HCT116 (cell line): Measurements from ENCODE around the gene TIRAP. TPM values are rescaled to one million over a fixed set of nuclear protein-coding genes. Genes with fewer than 3 reads are reported as not detected.

Source experiments
- ATAC-seq: fragments of 200-7000 bp; cut with Tn5 transposase; 2 replicates; pipeline ENCODE4 v1.9.1; 2020; ENCODE audit warnings: mild to moderate bottlenecking, moderate library complexity
- BruUV-seq: library from RNA; stranded (reverse); fragments of 400-500 nt; replicated peaks from 2 replicates; lab custom pipeline; 2021; lab: Mats Ljungman, UMichigan
- CTCF ChIA-PET: fragments of 300-600 bp; sonication (Branson Sonifier 250); formaldehyde crosslinking; loops from one replicate; lab custom pipeline; 2021; ENCODE audit warnings: antibody characterized with exemption; lab: Charles Lee
- POLR2A ChIA-PET: fragments of 300-600, 350-600 bp; sonication (Branson Sonifier 250); formaldehyde crosslinking; loops from one replicate; lab custom pipeline; 2021; ENCODE audit warnings: antibody characterized with exemption; lab: Charles Lee
- RAD21 ChIA-PET, 2 experiments: fragments of 300-600 bp; sonication (Branson Sonifier 250); formaldehyde crosslinking; loops; one replicate each; lab custom pipeline; 2023; ENCODE audit warnings: low total read pairs in 2 of 2; ENCODE audit not compliant: uncharacterized antibody in 2 of 2, unreplicated experiment in 2 of 2, low non-redundant PET in 1 of 2; lab: Charles Lee
- DNase-seq: peaks from one replicate; pipeline ENCODE4 v3.0.0-alpha.2; 2010; ENCODE audit warnings: low read depth, low spot score
- H2AFZ ChIP-seq: fragments of 200-600 bp; shearing (Covaris generic), sonication (generic); 2 replicates; pipeline ENCODE4 v1.6.1; 2017; ENCODE audit warnings: low read depth, mixed run types, mixed read lengths, antibody characterized with exemption, low read length; ENCODE audit not compliant: poor library complexity, severe bottlenecking
- H3K27ac ChIP-seq: 2 replicates; pipeline ENCODE4 v1.5.1; 2012; ENCODE audit warnings: low read depth, low read length
- H3K27me3 ChIP-seq: fragments of 200-600 bp; sonication (generic); 2 replicates; pipeline ENCODE4 v1.6.1; 2016; ENCODE audit warnings: mixed run types, low read length, mixed read lengths; ENCODE audit not compliant: insufficient read depth
- H3K36me3 ChIP-seq, 2 experiments: fragments of 200-500 bp in 1 of 2; fragments of 200-600 bp in 1 of 2; sonication (Bioruptor generic) in 1 of 2; sonication (generic) in 1 of 2; 2 replicates each; pipeline versions ENCODE4 v1.5.1 to v1.6.1; 2014 to 2016; ENCODE audit warnings: low read length in 2 of 2, inconsistent platforms in 1 of 2, mixed read lengths in 1 of 2, mixed run types in 1 of 2; ENCODE audit not compliant: insufficient read depth in 2 of 2, control insufficient read depth in 1 of 2
- H3K4me1 ChIP-seq, 2 experiments: fragments of 200-600 bp in 1 of 2; sonication (generic) in 1 of 2; 2 replicates each; pipeline versions ENCODE4 v1.5.1 to v1.6.1; 2012 to 2017; ENCODE audit warnings: low read length in 2 of 2, inconsistent platforms in 1 of 2, mild to moderate bottlenecking in 1 of 2, mixed read lengths in 1 of 2, mixed run types in 1 of 2, moderate library complexity in 1 of 2; ENCODE audit not compliant: insufficient read depth in 2 of 2, control insufficient read depth in 1 of 2
- H3K4me2 ChIP-seq: fragments of 200-600 bp; sonication (generic); 2 replicates; pipeline ENCODE4 v1.6.1; 2017; ENCODE audit warnings: mixed run types, low read length, mixed read lengths
- H3K4me3 ChIP-seq, 2 experiments: fragments of 200-600 bp in 1 of 2; sonication (generic) in 1 of 2; replicated peaks in 1 of 2; 2 replicates each; pipeline ENCODE4 v1.5.1; 2011 to 2016; ENCODE audit warnings: low read length in 2 of 2, control low read depth in 1 of 2, low read depth in 1 of 2, mild to moderate bottlenecking in 1 of 2, mixed read lengths in 1 of 2, mixed run types in 1 of 2
- H3K79me2 ChIP-seq: fragments of 200-600 bp; sonication (generic); 2 replicates; pipeline ENCODE4 v1.6.1; 2017; ENCODE audit warnings: mild to moderate bottlenecking, mixed run types, low read length, moderate library complexity, mixed read lengths; ENCODE audit not compliant: insufficient read depth
- H3K9ac ChIP-seq: fragments of 200-600 bp; sonication (generic); 2 replicates; pipeline ENCODE4 v1.6.1; 2016; ENCODE audit warnings: low read length, mixed read lengths
- H3K9me2 ChIP-seq: fragments of 200-600 bp; sonication (generic), shearing (Covaris generic); 2 replicates; pipeline ENCODE4 v1.6.1; 2017; ENCODE audit warnings: mixed run types, mild to moderate bottlenecking, moderate library complexity; ENCODE audit not compliant: insufficient read depth
- H3K9me3 ChIP-seq, 2 experiments: fragments of 200-500 bp in 1 of 2; fragments of 200-600 bp in 1 of 2; sonication (Bioruptor generic) in 1 of 2; sonication (generic) in 1 of 2; 2 replicates each; pipeline ENCODE4 v1.6.1; 2014 to 2017; ENCODE audit warnings: low read length in 2 of 2, mixed read lengths in 2 of 2, inconsistent platforms in 1 of 2, low read depth in 1 of 2, mild to moderate bottlenecking in 1 of 2, mixed run types in 1 of 2, moderate library complexity in 1 of 2; ENCODE audit not compliant: control insufficient read depth in 1 of 2, insufficient read depth in 1 of 2
- H4K20me1 ChIP-seq: fragments of 200-600 bp; sonication (generic), shearing (Covaris generic); 2 replicates; pipeline ENCODE4 v1.6.1; 2017; ENCODE audit warnings: mixed run types, mild to moderate bottlenecking, moderate library complexity; ENCODE audit not compliant: insufficient read depth
- CBX3 ChIP-seq: IDR thresholded peaks from 2 replicates; pipeline ENCODE4 v1.6.1; 2012; ENCODE audit warnings: low read depth
- CEBPB ChIP-seq: IDR thresholded peaks from 2 replicates; pipeline ENCODE4 v1.6.1; 2012; ENCODE audit warnings: low read depth
- CTCF ChIP-seq, 3 experiments: fragments of 200-600 bp in 1 of 3; sonication (generic) in 1 of 3; IDR thresholded peaks in 2 of 3; conservative IDR thresholded peaks in 1 of 3; 2 replicates each; pipeline ENCODE4 v1.5.1; 2012 to 2017; ENCODE audit warnings: low read depth in 2 of 3, low read length in 2 of 3, antibody characterized with exemption in 1 of 3, borderline replicate concordance in 1 of 3, control low read depth in 1 of 3, mild to moderate bottlenecking in 1 of 3, mixed read lengths in 1 of 3, mixed run types in 1 of 3, moderate library complexity in 1 of 3; ENCODE audit not compliant: insufficient read depth in 1 of 3
- ELF1 ChIP-seq: IDR thresholded peaks from 2 replicates; pipeline ENCODE4 v1.6.1; 2012; ENCODE audit warnings: low read depth, borderline replicate concordance
- EZH2 ChIP-seq: fragments of 200-600 bp; sonication (generic); IDR thresholded peaks from 2 replicates; pipeline ENCODE4 v1.6.1; 2017; ENCODE audit warnings: antibody characterized with exemption, mixed run types
- FOSL1 ChIP-seq: IDR thresholded peaks from 2 replicates; pipeline ENCODE4 v1.6.1; 2012; ENCODE audit warnings: low read depth
- MAX ChIP-seq: IDR thresholded peaks from 2 replicates; pipeline ENCODE4 v1.6.1; 2012
- POLR2AphosphoS5 ChIP-seq: IDR thresholded peaks from 2 replicates; pipeline ENCODE4 v1.6.1; 2011; ENCODE audit warnings: mild to moderate bottlenecking, low read depth, low read length, moderate library complexity
- REST ChIP-seq: IDR thresholded peaks from 2 replicates; pipeline ENCODE4 v1.6.1; 2012; ENCODE audit warnings: low read depth
- SIN3A ChIP-seq: IDR thresholded peaks from 2 replicates; pipeline ENCODE4 v1.6.1; 2012; ENCODE audit warnings: low read depth
- SRF ChIP-seq: IDR thresholded peaks from 2 replicates; pipeline ENCODE4 v1.6.1; 2012; ENCODE audit warnings: low read depth
- YY1 ChIP-seq: IDR thresholded peaks from 2 replicates; pipeline ENCODE4 v1.6.1; 2011; ENCODE audit warnings: low read length, low read depth, moderate library complexity, mild to moderate bottlenecking; ENCODE audit not compliant: insufficient replicate concordance; ENCODE audit errors: extremely low read depth
- ZBTB33 ChIP-seq: IDR thresholded peaks from 2 replicates; pipeline ENCODE4 v1.6.1; 2011; ENCODE audit warnings: mild to moderate bottlenecking, low read length, moderate library complexity; ENCODE audit not compliant: insufficient replicate concordance; ENCODE audit errors: extremely low read depth
- ZFX ChIP-seq: fragments of 450-650 bp; IDR thresholded peaks from 2 replicates; pipeline ENCODE4 v1.6.1; 2017
- intact Hi-C: fragments of 100-400 bp; cut with micrococcal nuclease; formaldehyde crosslinking; loops from 2 replicates; pipeline ENCODE4 v1.10.0; 2022
- total RNA-seq: library from RNA; stranded (reverse); gene quantifications from one replicate; pipeline ENCODE4 v1.2.1, GENCODE V29; 2021; ENCODE audit not compliant: unreplicated experiment

The TIRAP gene
- total RNA-seq, 1 experiment from 2014 or later = 10.8 TPM

- H3K9me3 ChIP-seq = no peaks in the 10 kb centered on the region
- H3K4me2 ChIP-seq = no peak overlapping the region
- H4K20me1 ChIP-seq = no peaks in the 10 kb centered on the region
- H3K4me1 ChIP-seq = peaks cover 18 to 35% of the 10 kb centered on the region in 2 experiments
- H3K9me2 ChIP-seq = no peaks in the 10 kb centered on the region
- DNase-seq = no peak
- H3K4me3 ChIP-seq = no peak overlapping the region
- no peaks in the 10 kb centered on the region for H3K27me3 ChIP-seq
- CTCF ChIA-PET = no interaction called here
- H3K36me3 ChIP-seq = no peaks in the 10 kb centered on the region
- RAD21 ChIA-PET = no interaction called here
- H3K27ac ChIP-seq = no peak overlapping the region
- no peak for ATAC-seq
- TF ChIP-seq EZH2 = no peak
- POLR2A ChIA-PET = no interaction called here
- no peak overlapping the region for H3K9ac ChIP-seq
- H2AFZ ChIP-seq = no peak overlapping the region
- H3K79me2 ChIP-seq = no peaks in the 10 kb centered on the region
- no TSS peak for BruUV-seq
- intact Hi-C loops = no loop called here
These were observed 53.8 kb downstream of the TIRAP start for GRCh38 chr11:126336671-126337101.

GRCh38 chr11:126337126-126337473 is 54.2 kb downstream of the TIRAP start:
- CTCF ChIA-PET = no interaction called here
- no TSS peak for BruUV-seq
- no peak for ATAC-seq
- no peak for TF ChIP-seq ZFX
- TF ChIP-seq ZBTB33 = no peak
- TF ChIP-seq CEBPB = no peak
- TF ChIP-seq YY1 = no peak
- TF ChIP-seq SIN3A = no peak
- TF ChIP-seq POLR2AphosphoS5 = no peak
- no peak for TF ChIP-seq FOSL1
- TF ChIP-seq ELF1 = no peak
- no peak for TF ChIP-seq CTCF (IDR thresholded peaks at IDR 0.05 in 2 of 3, conservative IDR thresholded peaks at IDR 0.05 in 1 of 3; ENCODE audit: borderline replicate concordance in 1 of 3, insufficient read depth in 1 of 3, low read depth in 2 of 3, low read length in 2 of 3)
- no peak for TF ChIP-seq REST
- TF ChIP-seq MAX = no peak
- no peak for TF ChIP-seq SRF
- TF ChIP-seq CBX3 = no peak

More at GRCh38 chr11:126337126-126337473, 54.2 kb downstream of the TIRAP start:
- Histone ChIP-seq H4K20me1 (no peaks in the 10 kb centered on the region), H3K36me3 (no peaks in the 10 kb centered on the region), H3K9ac (no peak overlapping the region), H3K27me3 (no peaks in the 10 kb centered on the region), H2AFZ (no peak overlapping the region), H3K4me3 (no peak overlapping the region), H3K4me1 (peaks cover 22 to 35% of the 10 kb centered on the region in 2 experiments), H3K79me2 (no peaks in the 10 kb centered on the region), H3K9me3 (no peaks in the 10 kb centered on the region), H3K4me2 (no peak overlapping the region), H3K9me2 (no peaks in the 10 kb centered on the region), H3K27ac (no peak overlapping the region)
- no peak for DNase-seq
- POLR2A ChIA-PET = no interaction called here
- intact Hi-C loops = no loop called here
- RAD21 ChIA-PET = no interaction called here
